ENCODE results near the gene COL4A2. TPM values are rescaled to one million over a fixed set of nuclear protein-coding genes. Genes with fewer than 3 reads are reported as not detected.

The COL4A2 gene
- total RNA-seq, 1 experiment from 2014 or later, result 66.0 TPM

DNA sequence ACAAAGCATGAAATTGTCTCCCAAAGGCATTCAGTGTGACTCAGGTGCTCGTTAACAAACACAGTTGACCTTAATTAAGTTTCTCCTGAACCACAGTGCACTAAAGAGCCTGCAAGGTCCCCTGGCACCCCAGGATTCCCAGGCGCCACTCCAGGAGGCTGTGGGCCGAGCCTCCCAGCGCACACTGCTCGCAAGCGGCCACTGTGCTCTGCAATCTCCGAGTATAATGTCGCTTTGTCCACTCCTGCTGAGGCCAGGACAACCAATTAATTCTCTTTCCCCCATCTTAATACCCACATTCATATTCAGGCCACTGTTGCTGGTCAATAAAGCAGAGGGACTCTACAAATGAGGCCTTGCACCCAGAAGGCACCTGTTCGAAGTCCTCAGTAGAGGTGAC is 245.7 kb downstream of the COL4A2 start:
- Mint-ChIP-seq H3K36me3 (ENCODE audit: insufficient read depth, unreplicated experiment) (no peaks in the 10 kb centered on the region), H3K4me1 (ENCODE audit: insufficient read depth, unreplicated experiment) (no peaks in the 10 kb centered on the region), H3K4me3 (ENCODE audit: unreplicated experiment) (no peak overlapping the region), H3K27ac (ENCODE audit: low read depth, unreplicated experiment) (no peak overlapping the region), H3K27me3 (ENCODE audit: insufficient read depth, unreplicated experiment) (no peaks in the 10 kb centered on the region), H3K9me3 (ENCODE audit: unreplicated experiment) (no peaks in the 10 kb centered on the region)
- no peak for TF ChIP-seq CTCF (IDR thresholded peaks at IDR 0.05; ENCODE audit: unreplicated experiment)
- DNase-seq (ENCODE audit: unreplicated experiment), result no peak
- CTCF ChIA-PET, result no interaction called here
- intact Hi-C loops (cut with micrococcal nuclease), result no loop called here
- POLR2A ChIA-PET, result no interaction called here
- no TSS peak for BruUV-seq (replicated peaks)

DNA sequence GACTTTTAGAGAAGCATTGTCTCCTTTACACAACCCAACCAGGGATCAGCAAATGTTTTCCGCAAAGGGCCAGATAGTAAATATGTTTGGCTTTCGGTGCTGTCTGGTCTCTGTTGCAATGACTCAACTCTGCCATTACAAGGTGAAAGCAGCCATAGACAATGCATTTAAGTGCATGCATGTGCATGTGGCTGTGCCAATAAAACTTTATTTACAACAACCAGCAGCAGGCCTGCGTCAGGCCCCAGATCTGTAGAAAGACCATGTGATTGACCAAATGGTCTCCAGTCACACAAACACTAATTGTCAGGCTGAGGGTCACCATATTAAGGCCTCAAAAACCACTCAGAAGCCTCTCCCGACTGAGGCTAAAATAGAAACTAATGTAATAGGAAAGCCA is 246.3 kb downstream of the COL4A2 start:
- TF ChIP-seq CTCF (IDR thresholded peaks at IDR 0.05; ENCODE audit: unreplicated experiment), result no peak
- BruUV-seq (replicated peaks), result no TSS peak
- H3K9me3 Mint-ChIP-seq (ENCODE audit: unreplicated experiment), result no peaks in the 10 kb centered on the region
- no peaks in the 10 kb centered on the region for H3K4me1 Mint-ChIP-seq (ENCODE audit: insufficient read depth, unreplicated experiment)
- no peak for DNase-seq (ENCODE audit: unreplicated experiment)
- intact Hi-C loops (cut with micrococcal nuclease), result no loop called here
- CTCF ChIA-PET, result no interaction called here
- H3K4me3 Mint-ChIP-seq (ENCODE audit: unreplicated experiment), result no peak overlapping the region
- POLR2A ChIA-PET, result no interaction called here
- H3K27ac Mint-ChIP-seq (ENCODE audit: low read depth, unreplicated experiment), result no peak overlapping the region
- no peaks in the 10 kb centered on the region for H3K27me3 Mint-ChIP-seq (ENCODE audit: insufficient read depth, unreplicated experiment)
- no peaks in the 10 kb centered on the region for H3K36me3 Mint-ChIP-seq (ENCODE audit: insufficient read depth, unreplicated experiment)

GRCh38 chr13:110554227-110554836 is 247.2 kb downstream of the COL4A2 start:
- intact Hi-C loops (cut with micrococcal nuclease), result no loop called here
- ChIA-PET CTCF (no interaction called here), POLR2A (no interaction called here)
- H3K9me3 Mint-ChIP-seq (ENCODE audit: unreplicated experiment), result no peaks in the 10 kb centered on the region
- no peaks in the 10 kb centered on the region for H3K36me3 Mint-ChIP-seq (ENCODE audit: insufficient read depth, unreplicated experiment)
- DNase-seq (ENCODE audit: unreplicated experiment), result no peak
- H3K4me1 Mint-ChIP-seq (ENCODE audit: insufficient read depth, unreplicated experiment), result no peaks in the 10 kb centered on the region
- TF ChIP-seq CTCF (IDR thresholded peaks at IDR 0.05; ENCODE audit: unreplicated experiment), result no peak
- no TSS peak for BruUV-seq (replicated peaks)
- no peak overlapping the region for H3K4me3 Mint-ChIP-seq (ENCODE audit: unreplicated experiment)
- no peak overlapping the region for H3K27ac Mint-ChIP-seq (ENCODE audit: low read depth, unreplicated experiment)
- no peaks in the 10 kb centered on the region for H3K27me3 Mint-ChIP-seq (ENCODE audit: insufficient read depth, unreplicated experiment)

DNA sequence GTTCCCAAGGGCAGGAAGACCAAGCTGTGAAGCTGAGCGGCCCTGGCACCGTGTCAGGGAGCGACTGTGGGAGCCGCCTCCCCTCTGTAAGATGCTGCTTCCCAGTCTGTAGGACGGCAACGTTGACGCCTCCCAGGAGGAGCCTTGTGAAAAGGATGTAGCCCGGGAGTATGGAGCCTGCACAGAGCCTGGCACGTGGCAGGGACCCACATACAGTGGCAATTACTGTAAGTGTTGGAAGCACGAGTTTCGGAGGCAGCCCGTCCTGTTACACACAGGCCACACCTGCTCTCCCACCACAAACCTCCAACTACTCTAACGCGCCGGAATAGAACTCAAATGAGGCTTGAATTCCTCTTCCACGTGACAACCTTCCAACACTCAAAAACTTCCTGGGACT is 247.9 kb downstream of the COL4A2 start:
- ChIA-PET CTCF (no interaction called here), POLR2A (no interaction called here)
- Mint-ChIP-seq H3K27ac (ENCODE audit: low read depth, unreplicated experiment) (no peak overlapping the region), H3K36me3 (ENCODE audit: insufficient read depth, unreplicated experiment) (no peaks in the 10 kb centered on the region), H3K4me1 (ENCODE audit: insufficient read depth, unreplicated experiment) (peaks cover 2% of the 10 kb centered on the region), H3K4me3 (ENCODE audit: unreplicated experiment) (no peak overlapping the region), H3K27me3 (ENCODE audit: insufficient read depth, unreplicated experiment) (no peaks in the 10 kb centered on the region), H3K9me3 (ENCODE audit: unreplicated experiment) (no peaks in the 10 kb centered on the region)
- intact Hi-C loops (cut with micrococcal nuclease), result no loop called here
- DNase-seq (ENCODE audit: unreplicated experiment), result no peak
- TF ChIP-seq CTCF (IDR thresholded peaks at IDR 0.05; ENCODE audit: unreplicated experiment), result no peak
- no TSS peak for BruUV-seq (replicated peaks)
